A673 (cell line): ENCODE data around the gene CAMSAP1.

ENCODE experiments used
- CTCF ChIP-seq: fragments of 300-800, 200-600 bp; sonication (generic); conservative IDR thresholded peaks from 2 replicates; pipeline ENCODE4 v1.5.1; 2017; ENCODE audit warnings: low read depth, mild to moderate bottlenecking, antibody characterized with exemption, low read length, moderate library complexity, mixed read lengths
- EZH2 ChIP-seq: fragments of 200-600 bp; sonication (generic); IDR thresholded peaks from 2 replicates; pipeline ENCODE4 v1.6.1; 2017; ENCODE audit warnings: borderline replicate concordance, low read depth, mild to moderate bottlenecking, mixed read lengths, antibody characterized with exemption, low read length; ENCODE audit not compliant: poor library complexity, severe bottlenecking

GRCh38 chr9:135890190-135891026 lies 16.9 kb downstream of the CAMSAP1 start:
- no peak for TF ChIP-seq CTCF
- TF ChIP-seq EZH2 = no peak
